Cardiac muscle cell (in vitro differentiated cells and primary cell): ENCODE measurements around the gene ZNF469. TPM values are rescaled to one million over a fixed set of nuclear protein-coding genes. Genes with fewer than 3 reads are reported as not detected.
A peak's percentile ranks its signal among the peaks of the same experiment; 100 is the strongest.

Source experiments
- DNase-seq, 2 donors: peaks; one replicate each; pipeline versions ENCODE4 v3.0.0 to v3.0.0-alpha.2; 2010 to 2017; ENCODE audit warnings: low read depth in 1 of 2, low spot score in 1 of 2
- H3K27ac ChIP-seq: fragments of 200-600 bp; sonication (generic); 2 replicates; pipeline ENCODE4 v1.5.1; 2016
- H3K27me3 ChIP-seq: fragments of 200-600 bp; sonication (generic); 2 replicates; pipeline ENCODE4 v1.6.0; 2016; ENCODE audit warnings: control low read depth
- H3K36me3 ChIP-seq: fragments of 200-600 bp; sonication (generic); 2 replicates; pipeline ENCODE4 v1.5.1; 2016; ENCODE audit warnings: control low read depth
- H3K4me1 ChIP-seq: fragments of 200-600 bp; sonication (generic); 2 replicates; pipeline ENCODE4 v1.8.1; 2017; ENCODE audit warnings: low read depth, mild to moderate bottlenecking, mixed run types
- H3K4me3 ChIP-seq: fragments of 200-600 bp; sonication (generic); 2 replicates; pipeline ENCODE4 v1.5.1; 2016; ENCODE audit warnings: mild to moderate bottlenecking
- H3K9me3 ChIP-seq: fragments of 200-600 bp; sonication (generic); 2 replicates; pipeline ENCODE4 v1.5.1; 2017; ENCODE audit warnings: low read depth, mild to moderate bottlenecking, control low read depth
- polyA plus RNA-seq: library from polyadenylated mRNA; unstranded; fragments of >200 nt; fragmentation: Nextera tagmentation; extraction: Ambion mirVana; gene quantifications from 2 replicates; pipeline ENCODE4 v1.2.1, GENCODE V29; 2016
- total RNA-seq: library from RNA; depleted of rRNA; stranded (reverse); fragments of >200 nt; gene quantifications from 2 replicates; pipeline ENCODE4 v1.2.3, GENCODE V29; 2016
- TF ChIP-seq, protein P1 (sequence below): IDR thresholded peaks from 2 replicates; pipeline ENCODE4 v1.5.1; 2012; ENCODE audit warnings: low read depth, mild to moderate bottlenecking, low read length

ZNF469 gene
- total and polyA plus RNA-seq, 2 experiments from 2014 or later: 0.09 to 0.24 TPM

DNA sequence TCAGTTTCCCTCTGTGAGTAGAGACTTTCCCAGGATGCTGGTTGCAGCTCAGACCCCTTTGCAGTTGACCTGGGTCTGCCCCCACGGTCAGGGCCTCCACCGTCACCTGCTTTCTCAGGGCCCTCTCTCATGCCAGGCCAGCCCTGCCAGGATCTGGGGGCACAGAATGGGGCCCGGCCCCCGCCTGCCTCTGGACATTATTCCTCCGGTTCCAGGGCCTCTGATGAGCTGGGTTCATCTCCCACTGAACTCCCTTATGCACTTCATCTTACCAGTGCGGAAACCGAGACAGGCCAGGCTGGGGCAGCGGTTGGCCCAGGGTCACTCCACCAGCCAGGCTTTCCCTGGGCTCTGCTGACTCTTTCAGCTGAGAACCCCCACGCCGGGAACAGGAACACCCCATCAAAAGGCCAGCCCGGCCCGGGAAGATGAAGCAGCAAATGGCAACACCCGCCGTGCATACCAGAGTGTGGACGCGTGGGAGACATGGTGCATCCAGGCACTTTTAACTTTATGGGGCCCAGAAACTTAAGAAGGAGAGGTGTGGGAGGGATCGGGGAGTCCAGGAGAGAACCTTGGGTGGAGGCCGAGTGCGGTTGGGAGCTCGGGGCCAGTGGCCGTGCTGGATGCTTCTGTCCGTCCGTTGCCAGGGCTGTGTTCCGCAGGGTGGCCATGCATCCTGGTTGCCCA, 19.9 kb downstream of the ZNF469 start:
- Histone ChIP-seq H3K36me3 (no peaks in the 10 kb centered on the region), H3K4me1 (no peaks in the 10 kb centered on the region), H3K27ac (no peak overlapping the region), H3K27me3 (no peaks in the 10 kb centered on the region), H3K9me3 (no peaks in the 10 kb centered on the region), H3K4me3 (no peak overlapping the region)
- TF ChIP-seq, protein P1, sequence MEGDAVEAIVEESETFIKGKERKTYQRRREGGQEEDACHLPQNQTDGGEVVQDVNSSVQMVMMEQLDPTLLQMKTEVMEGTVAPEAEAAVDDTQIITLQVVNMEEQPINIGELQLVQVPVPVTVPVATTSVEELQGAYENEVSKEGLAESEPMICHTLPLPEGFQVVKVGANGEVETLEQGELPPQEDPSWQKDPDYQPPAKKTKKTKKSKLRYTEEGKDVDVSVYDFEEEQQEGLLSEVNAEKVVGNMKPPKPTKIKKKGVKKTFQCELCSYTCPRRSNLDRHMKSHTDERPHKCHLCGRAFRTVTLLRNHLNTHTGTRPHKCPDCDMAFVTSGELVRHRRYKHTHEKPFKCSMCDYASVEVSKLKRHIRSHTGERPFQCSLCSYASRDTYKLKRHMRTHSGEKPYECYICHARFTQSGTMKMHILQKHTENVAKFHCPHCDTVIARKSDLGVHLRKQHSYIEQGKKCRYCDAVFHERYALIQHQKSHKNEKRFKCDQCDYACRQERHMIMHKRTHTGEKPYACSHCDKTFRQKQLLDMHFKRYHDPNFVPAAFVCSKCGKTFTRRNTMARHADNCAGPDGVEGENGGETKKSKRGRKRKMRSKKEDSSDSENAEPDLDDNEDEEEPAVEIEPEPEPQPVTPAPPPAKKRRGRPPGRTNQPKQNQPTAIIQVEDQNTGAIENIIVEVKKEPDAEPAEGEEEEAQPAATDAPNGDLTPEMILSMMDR: no peak
- no peak for DNase-seq

GRCh38 chr16:88403794-88404581, 21.2 kb downstream of the ZNF469 start:
- no peaks in the 10 kb centered on the region for H3K27me3 ChIP-seq
- DNase-seq: no peak
- no peaks in the 10 kb centered on the region for H3K9me3 ChIP-seq
- TF ChIP-seq, protein P1: no peak
- no peaks in the 10 kb centered on the region for H3K4me1 ChIP-seq
- no peaks in the 10 kb centered on the region for H3K36me3 ChIP-seq
- H3K27ac ChIP-seq: no peak overlapping the region
- H3K4me3 ChIP-seq: no peak overlapping the region

DNA sequence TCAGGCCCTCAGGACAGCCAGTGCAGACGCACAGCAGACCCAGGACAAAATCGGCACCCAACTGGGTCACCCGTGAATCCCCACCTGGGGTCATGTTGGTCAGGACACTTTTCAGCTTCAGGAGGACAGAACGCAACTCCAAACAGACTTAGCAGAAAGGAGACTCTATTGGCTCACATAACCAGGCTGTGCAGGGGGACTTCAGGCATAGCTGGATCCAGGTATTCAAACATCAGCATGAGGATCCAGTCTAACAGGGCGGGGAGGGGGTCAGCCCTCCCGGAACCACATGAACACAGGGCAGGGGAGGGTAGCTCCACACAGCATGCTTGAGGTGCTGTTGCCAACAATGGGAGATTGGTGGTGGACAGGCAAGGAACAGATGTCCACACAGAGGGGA, 22.0 kb downstream of the ZNF469 start:
- Histone ChIP-seq H3K27me3 (no peaks in the 10 kb centered on the region), H3K4me1 (no peaks in the 10 kb centered on the region), H3K4me3 (no peak overlapping the region), H3K36me3 (no peaks in the 10 kb centered on the region), H3K9me3 (no peaks in the 10 kb centered on the region), H3K27ac (no peak overlapping the region)
- DNase-seq: no peak
- TF ChIP-seq, protein P1: no peak

GRCh38 chr16:88405216-88406060, 22.7 kb downstream of the ZNF469 start:
- H3K27ac ChIP-seq: no peak overlapping the region
- H3K9me3 ChIP-seq: no peaks in the 10 kb centered on the region
- H3K36me3 ChIP-seq: no peaks in the 10 kb centered on the region
- TF ChIP-seq, protein P1: no peak
- H3K4me1 ChIP-seq: no peaks in the 10 kb centered on the region
- DNase-seq: peak in 1 of 2 donors; percentile 75
- no peaks in the 10 kb centered on the region for H3K27me3 ChIP-seq
- no peak overlapping the region for H3K4me3 ChIP-seq
